ENCODE measurements around the gene PDZD2.

The PDZD2 gene

GRCh38 chr5:31809050-31809870 is 170.3 kb downstream of the PDZD2 start:
- H3K79me1 ChIP-seq (ENCODE audit: low read length): peaks cover 5% of the 10 kb centered on the region
- H2AFZ ChIP-seq (ENCODE audit: insufficient read depth, low read length, poor library complexity): no peak overlapping the region
- H3K27ac ChIP-seq (ENCODE audit: low read depth, low read length): no peak overlapping the region
- H3K23ac ChIP-seq (ENCODE audit: low read length): no peak overlapping the region
- H4K8ac ChIP-seq (ENCODE audit: low read depth, low read length): peak overlapping the region; percentile 22
- no peak overlapping the region for H3K18ac ChIP-seq (ENCODE audit: low read length)
- DNase-seq: peak; percentile 67 to 84
- H4K91ac ChIP-seq (ENCODE audit: low read depth, low read length): no peak overlapping the region
- peak overlapping the region; percentile 51 for H3K9ac ChIP-seq (ENCODE audit: low read length)
- H3K36me3 ChIP-seq (ENCODE audit: control insufficient read depth in 1 of 2, insufficient read depth in 2 of 2, low read length in 2 of 2): no peaks in the 10 kb centered on the region
- WGBS (ENCODE audit: extremely low coverage, insufficient coverage, insufficient read length): no CpG with 5 or more reads among the region's 15 CpGs
- peaks cover 0 to 8% of the 10 kb centered on the region in 2 experiments for H3K4me1 ChIP-seq (ENCODE audit: control insufficient read depth in 1 of 2, insufficient read depth in 2 of 2, low read length in 2 of 2)
- H2BK120ac ChIP-seq (ENCODE audit: insufficient read depth, low read length, poor library complexity): no peak overlapping the region
- H3K14ac ChIP-seq (ENCODE audit: low read length): no peak overlapping the region
- H2BK12ac ChIP-seq (ENCODE audit: low read length): no peak overlapping the region
- no peak overlapping the region for H4K12ac ChIP-seq (ENCODE audit: low read depth, low read length)
- H2AK5ac ChIP-seq (ENCODE audit: low read length): no peak overlapping the region
- H3K4ac ChIP-seq (ENCODE audit: low read depth, low read length): no peak overlapping the region
- H3K79me2 ChIP-seq (ENCODE audit: control insufficient read depth, insufficient read depth, low read length, poor library complexity): no peaks in the 10 kb centered on the region
- H2BK5ac ChIP-seq (ENCODE audit: low read depth, low read length, poor library complexity): no peak overlapping the region
- H3K9me3 ChIP-seq (ENCODE audit: insufficient read depth, low read depth, low read length): no peaks in the 10 kb centered on the region
- H3K4me3 ChIP-seq (ENCODE audit: low read depth, low read length): no peak overlapping the region
- H3K27me3 ChIP-seq (ENCODE audit: insufficient read depth, low read length): no peaks in the 10 kb centered on the region
- H3K4me2 ChIP-seq (ENCODE audit: low read length): no peak overlapping the region

- Histone ChIP-seq H3K23ac (ENCODE audit: low read length) (no peak overlapping the region), H4K91ac (ENCODE audit: low read depth, low read length) (no peak overlapping the region), H2AFZ (ENCODE audit: insufficient read depth, low read length, poor library complexity) (no peak overlapping the region), H4K8ac (ENCODE audit: low read depth, low read length) (no peak overlapping the region), H2AK5ac (ENCODE audit: low read length) (no peak overlapping the region), H3K4me1 (ENCODE audit: control insufficient read depth in 1 of 2, insufficient read depth in 2 of 2, low read length in 2 of 2) (peaks cover 6 to 13% of the 10 kb centered on the region in 2 experiments), H3K4me2 (ENCODE audit: low read length) (no peak overlapping the region), H3K4ac (ENCODE audit: low read depth, low read length) (no peak overlapping the region), H3K27ac (ENCODE audit: low read depth, low read length) (no peak overlapping the region), H3K18ac (ENCODE audit: low read length) (no peak overlapping the region), H3K27me3 (ENCODE audit: insufficient read depth, low read length) (no peaks in the 10 kb centered on the region), H2BK5ac (ENCODE audit: low read depth, low read length, poor library complexity) (no peak overlapping the region), H2BK120ac (ENCODE audit: insufficient read depth, low read length, poor library complexity) (no peak overlapping the region), H3K9ac (ENCODE audit: low read length) (no peak overlapping the region), H2BK12ac (ENCODE audit: low read length) (no peak overlapping the region), H3K9me3 (ENCODE audit: insufficient read depth, low read depth, low read length) (no peaks in the 10 kb centered on the region), H3K79me2 (ENCODE audit: control insufficient read depth, insufficient read depth, low read length, poor library complexity) (peaks cover 2% of the 10 kb centered on the region), H3K79me1 (ENCODE audit: low read length) (peaks cover 12% of the 10 kb centered on the region), H3K14ac (ENCODE audit: low read length) (no peak overlapping the region), H3K4me3 (ENCODE audit: low read depth, low read length) (no peak overlapping the region), H4K12ac (ENCODE audit: low read depth, low read length) (no peak overlapping the region), H3K36me3 (ENCODE audit: control insufficient read depth in 1 of 2, insufficient read depth in 2 of 2, low read length in 2 of 2) (no peaks in the 10 kb centered on the region)
- peak; percentile 87 to 94 for DNase-seq
- WGBS (ENCODE audit: extremely low coverage, insufficient coverage, insufficient read length): no CpG with 5 or more reads among the region's 1 CpG
Observed at GRCh38 chr5:31811210-31811609, 172.3 kb downstream of the PDZD2 start.

GRCh38 chr5:31815376-31815775 is 176.4 kb downstream of the PDZD2 start:
- H3K9ac ChIP-seq (ENCODE audit: low read length): no peak overlapping the region

GRCh38 chr5:31819926-31820516 is 181.1 kb downstream of the PDZD2 start:
- H2BK5ac ChIP-seq (ENCODE audit: low read depth, low read length, poor library complexity): no peak overlapping the region
- no peak overlapping the region for H3K4me2 ChIP-seq (ENCODE audit: low read length)
- no peak overlapping the region for H2AFZ ChIP-seq (ENCODE audit: insufficient read depth, low read length, poor library complexity)
- no peak overlapping the region for H3K27ac ChIP-seq (ENCODE audit: low read depth, low read length)
- H3K27me3 ChIP-seq (ENCODE audit: insufficient read depth, low read length): no peaks in the 10 kb centered on the region
- no peak overlapping the region for H2BK120ac ChIP-seq (ENCODE audit: insufficient read depth, low read length, poor library complexity)
- H3K14ac ChIP-seq (ENCODE audit: low read length): no peak overlapping the region
- no peak overlapping the region for H4K8ac ChIP-seq (ENCODE audit: low read depth, low read length)
- no peak overlapping the region for H3K9ac ChIP-seq (ENCODE audit: low read length)
- no peak overlapping the region for H3K23ac ChIP-seq (ENCODE audit: low read length)
- no peak overlapping the region for H3K4me3 ChIP-seq (ENCODE audit: low read depth, low read length)
- DNase-seq: no peak
- no peak overlapping the region for H4K91ac ChIP-seq (ENCODE audit: low read depth, low read length)
- H3K36me3 ChIP-seq (ENCODE audit: control insufficient read depth in 1 of 2, insufficient read depth in 2 of 2, low read length in 2 of 2): no peaks in the 10 kb centered on the region
- H2AK5ac ChIP-seq (ENCODE audit: low read length): no peak overlapping the region
- no peak overlapping the region for H3K4ac ChIP-seq (ENCODE audit: low read depth, low read length)
- peaks cover 2% of the 10 kb centered on the region for H3K79me1 ChIP-seq (ENCODE audit: low read length)
- H2BK12ac ChIP-seq (ENCODE audit: low read length): no peak overlapping the region
- H3K4me1 ChIP-seq (ENCODE audit: control insufficient read depth in 1 of 2, insufficient read depth in 2 of 2, low read length in 2 of 2): peaks cover under 1 to 1% of the 10 kb centered on the region in 2 experiments
- no peak overlapping the region for H3K18ac ChIP-seq (ENCODE audit: low read length)
- H3K79me2 ChIP-seq (ENCODE audit: control insufficient read depth, insufficient read depth, low read length, poor library complexity): no peaks in the 10 kb centered on the region
- no peaks in the 10 kb centered on the region for H3K9me3 ChIP-seq (ENCODE audit: insufficient read depth, low read depth, low read length)
- WGBS (ENCODE audit: extremely low coverage, insufficient coverage, insufficient read length): no CpG with 5 or more reads among the region's 4 CpGs
- H4K12ac ChIP-seq (ENCODE audit: low read depth, low read length): no peak overlapping the region

More at GRCh38 chr5:31815376-31815775, 176.4 kb downstream of the PDZD2 start:
- DNase-seq: peak; percentile 77 to 93
- H3K79me1 ChIP-seq (ENCODE audit: low read length): peaks cover 14% of the 10 kb centered on the region
- H3K27me3 ChIP-seq (ENCODE audit: insufficient read depth, low read length): no peaks in the 10 kb centered on the region
- H3K23ac ChIP-seq (ENCODE audit: low read length): no peak overlapping the region
- no peaks in the 10 kb centered on the region for H3K36me3 ChIP-seq (ENCODE audit: control insufficient read depth in 1 of 2, insufficient read depth in 2 of 2, low read length in 2 of 2)
- H3K14ac ChIP-seq (ENCODE audit: low read length): no peak overlapping the region
- WGBS (ENCODE audit: extremely low coverage, insufficient coverage, insufficient read length): no CpG with 5 or more reads among the region's 3 CpGs
- no peak overlapping the region for H3K4ac ChIP-seq (ENCODE audit: low read depth, low read length)
- H2BK12ac ChIP-seq (ENCODE audit: low read length): no peak overlapping the region
- peak overlapping the region; percentile 79 for H3K27ac ChIP-seq (ENCODE audit: low read depth, low read length)
- H3K4me2 ChIP-seq (ENCODE audit: low read length): no peak overlapping the region
- H2AFZ ChIP-seq (ENCODE audit: insufficient read depth, low read length, poor library complexity): no peak overlapping the region
- H2BK5ac ChIP-seq (ENCODE audit: low read depth, low read length, poor library complexity): no peak overlapping the region
- peaks cover 6 to 13% of the 10 kb centered on the region in 2 experiments for H3K4me1 ChIP-seq (ENCODE audit: control insufficient read depth in 1 of 2, insufficient read depth in 2 of 2, low read length in 2 of 2)
- H2AK5ac ChIP-seq (ENCODE audit: low read length): no peak overlapping the region
- no peak overlapping the region for H3K4me3 ChIP-seq (ENCODE audit: low read depth, low read length)
- peaks cover 2% of the 10 kb centered on the region for H3K79me2 ChIP-seq (ENCODE audit: control insufficient read depth, insufficient read depth, low read length, poor library complexity)
- no peak overlapping the region for H3K18ac ChIP-seq (ENCODE audit: low read length)
- no peaks in the 10 kb centered on the region for H3K9me3 ChIP-seq (ENCODE audit: insufficient read depth, low read depth, low read length)
- no peak overlapping the region for H4K91ac ChIP-seq (ENCODE audit: low read depth, low read length)
- no peak overlapping the region for H4K8ac ChIP-seq (ENCODE audit: low read depth, low read length)
- no peak overlapping the region for H4K12ac ChIP-seq (ENCODE audit: low read depth, low read length)
- no peak overlapping the region for H2BK120ac ChIP-seq (ENCODE audit: insufficient read depth, low read length, poor library complexity)
